MCF 10A (cell line): ENCODE results near the gene KIAA0825. TPM values are rescaled to one million over a fixed set of nuclear protein-coding genes. Genes with fewer than 3 reads are reported as not detected.

Source experiments
- BruUV-seq: library from RNA; stranded (reverse); fragments of 400-500 nt; replicated peaks from 2 replicates; lab custom pipeline; 2021; lab: Mats Ljungman, UMichigan
- CTCF ChIA-PET: fragments of 300-600 bp; sonication (Branson Sonifier 250); formaldehyde crosslinking; extraction: SDS; loops from one replicate; lab custom pipeline; 2021; ENCODE audit warnings: antibody characterized with exemption, inconsistent platforms; lab: Yijun Ruan, JAX
- POLR2A ChIA-PET: fragments of 300-600, 350-650 bp; sonication (Branson Sonifier 250); formaldehyde crosslinking; extraction: SDS; loops from one replicate; lab custom pipeline; 2020; ENCODE audit warnings: antibody characterized with exemption, inconsistent platforms; lab: Yijun Ruan, JAX
- DNase-seq: peaks from one replicate; pipeline ENCODE4 v3.0.0-alpha.2; 2018; ENCODE audit not compliant: unreplicated experiment
- H3K27ac Mint-ChIP-seq: one replicate; pipeline ENCODE4 v1.8.0; 2022; ENCODE audit warnings: mild to moderate bottlenecking, low read depth, mixed read lengths; ENCODE audit not compliant: unreplicated experiment
- H3K27me3 Mint-ChIP-seq: one replicate; pipeline ENCODE4 v1.8.0; 2022; ENCODE audit warnings: mixed read lengths; ENCODE audit not compliant: insufficient read depth, unreplicated experiment
- H3K36me3 Mint-ChIP-seq: one replicate; pipeline ENCODE4 v1.8.0; 2022; ENCODE audit warnings: mild to moderate bottlenecking, moderate library complexity, mixed read lengths; ENCODE audit not compliant: insufficient read depth, unreplicated experiment
- H3K4me1 Mint-ChIP-seq: one replicate; pipeline ENCODE4 v1.8.0; 2022; ENCODE audit warnings: mixed read lengths; ENCODE audit not compliant: insufficient read depth, unreplicated experiment
- H3K4me3 Mint-ChIP-seq: one replicate; pipeline ENCODE4 v1.8.0; 2022; ENCODE audit warnings: mild to moderate bottlenecking, moderate library complexity, mixed read lengths; ENCODE audit not compliant: unreplicated experiment
- H3K9me3 Mint-ChIP-seq: one replicate; pipeline ENCODE4 v1.8.0; 2022; ENCODE audit warnings: mixed read lengths; ENCODE audit not compliant: unreplicated experiment
- intact Hi-C: fragments of 100-400 bp; cut with micrococcal nuclease; formaldehyde crosslinking; loops from 2 replicates; pipeline ENCODE4 v1.14.1; 2022
- total RNA-seq: library from RNA; stranded (reverse); gene quantifications from 2 replicates; pipeline ENCODE4 v1.2.3, GENCODE V29; 2022
- TF ChIP-seq, protein P1 (sequence below): fragments of 200-600 bp; IDR thresholded peaks from one replicate; pipeline ENCODE4 v1.8.0; 2022; ENCODE audit warnings: antibody characterized with exemption, mild to moderate bottlenecking; ENCODE audit not compliant: unreplicated experiment

KIAA0825 gene
- total RNA-seq, 1 experiment from 2014 or later, result 2.1 TPM

DNA sequence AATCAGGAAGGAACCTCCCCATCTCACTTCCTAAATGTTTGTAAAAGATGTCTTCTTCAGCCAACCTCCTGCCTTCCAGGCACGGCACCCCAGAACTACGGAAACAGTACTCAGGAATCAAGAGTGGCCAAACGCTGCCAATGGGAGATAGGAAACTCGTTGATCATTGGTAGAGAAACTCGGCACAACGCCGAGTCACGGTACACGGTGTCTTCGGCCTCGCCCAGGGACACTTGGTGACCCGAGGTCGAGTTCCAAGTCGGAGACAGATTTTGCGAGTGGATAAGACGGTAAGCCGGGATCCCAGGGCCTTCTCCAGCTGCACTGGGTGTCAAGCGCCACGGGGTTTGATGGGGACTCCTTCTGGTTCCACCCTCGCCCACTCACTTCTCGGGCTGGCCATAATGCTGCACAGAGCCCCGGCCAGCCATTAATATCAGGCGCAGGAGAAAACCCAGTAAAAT is 343 bp downstream of the KIAA0825 start:
- Mint-ChIP-seq H3K9me3 (no peaks in the 10 kb centered on the region), H3K4me1 (peaks cover 20% of the 10 kb centered on the region), H3K4me3 (peak overlapping the region; percentile 87), H3K27ac (peak overlapping the region; percentile 74), H3K36me3 (no peaks in the 10 kb centered on the region), H3K27me3 (no peaks in the 10 kb centered on the region)
- TF ChIP-seq, protein P1, sequence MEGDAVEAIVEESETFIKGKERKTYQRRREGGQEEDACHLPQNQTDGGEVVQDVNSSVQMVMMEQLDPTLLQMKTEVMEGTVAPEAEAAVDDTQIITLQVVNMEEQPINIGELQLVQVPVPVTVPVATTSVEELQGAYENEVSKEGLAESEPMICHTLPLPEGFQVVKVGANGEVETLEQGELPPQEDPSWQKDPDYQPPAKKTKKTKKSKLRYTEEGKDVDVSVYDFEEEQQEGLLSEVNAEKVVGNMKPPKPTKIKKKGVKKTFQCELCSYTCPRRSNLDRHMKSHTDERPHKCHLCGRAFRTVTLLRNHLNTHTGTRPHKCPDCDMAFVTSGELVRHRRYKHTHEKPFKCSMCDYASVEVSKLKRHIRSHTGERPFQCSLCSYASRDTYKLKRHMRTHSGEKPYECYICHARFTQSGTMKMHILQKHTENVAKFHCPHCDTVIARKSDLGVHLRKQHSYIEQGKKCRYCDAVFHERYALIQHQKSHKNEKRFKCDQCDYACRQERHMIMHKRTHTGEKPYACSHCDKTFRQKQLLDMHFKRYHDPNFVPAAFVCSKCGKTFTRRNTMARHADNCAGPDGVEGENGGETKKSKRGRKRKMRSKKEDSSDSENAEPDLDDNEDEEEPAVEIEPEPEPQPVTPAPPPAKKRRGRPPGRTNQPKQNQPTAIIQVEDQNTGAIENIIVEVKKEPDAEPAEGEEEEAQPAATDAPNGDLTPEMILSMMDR, result no peak
- ChIA-PET POLR2A (interaction anchor here (0.6 to 2.5 kb wide), 14 partner anchors 9 to 694 kb away, joined by 3 to 11 read pairs (median 5); no protein-coding TSS in a partner anchor), CTCF (interaction anchor here (0.7 to 1.0 kb wide), 2 partner anchors 75 to 129 kb away, joined by 4 read pairs; no protein-coding TSS in a partner anchor)
- intact Hi-C loops, result loop anchor here (1.0 to 2.0 kb wide), 2 partner anchors 75 to 291 kb away; no protein-coding TSS in a partner anchor
- BruUV-seq, result no TSS peak
- peak; percentile 76 for DNase-seq

DNA sequence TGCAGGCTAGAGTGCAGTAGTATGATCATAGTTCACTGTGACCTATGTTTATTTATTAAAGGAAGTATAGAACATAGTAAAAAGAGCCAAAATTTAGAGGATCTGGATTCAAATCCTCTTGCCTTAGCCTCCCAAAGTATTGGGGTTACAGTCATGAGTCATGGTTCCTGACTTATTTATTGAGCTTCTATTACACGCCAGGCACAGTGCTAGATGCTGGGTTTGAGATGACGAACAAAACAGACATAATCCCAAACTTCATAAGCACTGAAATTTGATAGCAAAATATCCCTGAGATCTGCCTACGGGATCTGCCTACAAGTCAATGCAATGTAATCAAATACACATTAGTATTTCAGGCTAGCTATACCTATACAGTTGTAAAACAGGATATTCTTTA is 2.5 kb downstream of the KIAA0825 start:
- no TSS peak for BruUV-seq
- H3K4me3 Mint-ChIP-seq, result no peak overlapping the region
- no peaks in the 10 kb centered on the region for H3K27me3 Mint-ChIP-seq
- intact Hi-C loops, result no loop called here
- POLR2A ChIA-PET, result interaction anchor here (0.6 kb wide), 1 partner anchor 30 kb away, joined by 3 read pairs; no protein-coding TSS in a partner anchor
- H3K27ac Mint-ChIP-seq, result no peak overlapping the region
- DNase-seq, result no peak
- TF ChIP-seq, protein P1, result no peak
- no peaks in the 10 kb centered on the region for H3K9me3 Mint-ChIP-seq
- CTCF ChIA-PET, result interaction anchor here (0.6 to 1.1 kb wide), 2 partner anchors 61 to 122 kb away, joined by 3 to 6 read pairs; no protein-coding TSS in a partner anchor
- H3K4me1 Mint-ChIP-seq, result peaks cover 6% of the 10 kb centered on the region
- H3K36me3 Mint-ChIP-seq, result no peaks in the 10 kb centered on the region

DNA sequence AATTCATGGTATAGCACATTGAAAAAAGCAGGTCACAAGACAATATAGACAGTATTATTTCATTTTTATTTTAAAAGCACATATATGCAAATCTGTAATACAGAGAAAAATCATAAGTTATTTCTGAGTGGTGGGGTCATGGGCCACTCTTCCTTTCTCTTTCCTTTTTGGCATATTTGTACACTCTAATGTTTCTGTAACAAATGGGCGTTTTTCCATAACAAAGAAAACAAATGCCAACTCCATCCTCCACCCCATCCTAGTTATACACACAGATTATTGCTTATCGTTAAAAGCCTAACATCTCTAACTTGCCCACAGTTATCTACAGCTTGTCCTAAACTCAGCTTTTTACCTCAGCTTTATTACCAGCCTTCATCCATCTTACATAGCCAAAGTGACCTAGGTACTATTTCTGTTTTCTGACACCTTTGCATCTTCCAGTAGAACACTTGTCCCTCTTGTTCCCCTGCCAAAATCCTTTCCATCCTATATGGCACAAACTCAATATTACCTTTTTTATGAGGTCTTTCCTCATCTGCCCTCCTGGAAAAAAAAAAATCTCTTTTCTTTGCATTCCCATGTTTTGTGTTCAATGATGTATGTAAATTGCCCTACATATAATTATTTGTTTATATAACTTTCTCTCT is 4.1 kb downstream of the KIAA0825 start:
- no peaks in the 10 kb centered on the region for H3K9me3 Mint-ChIP-seq
- H3K4me3 Mint-ChIP-seq, result no peak overlapping the region
- no peak overlapping the region for H3K27ac Mint-ChIP-seq
- no TSS peak for BruUV-seq
- POLR2A ChIA-PET, result no interaction called here
- no peaks in the 10 kb centered on the region for H3K4me1 Mint-ChIP-seq
- CTCF ChIA-PET, result no interaction called here
- TF ChIP-seq, protein P1, result no peak
- DNase-seq, result no peak
- no peaks in the 10 kb centered on the region for H3K27me3 Mint-ChIP-seq
- intact Hi-C loops, result no loop called here
- H3K36me3 Mint-ChIP-seq, result no peaks in the 10 kb centered on the region

DNA sequence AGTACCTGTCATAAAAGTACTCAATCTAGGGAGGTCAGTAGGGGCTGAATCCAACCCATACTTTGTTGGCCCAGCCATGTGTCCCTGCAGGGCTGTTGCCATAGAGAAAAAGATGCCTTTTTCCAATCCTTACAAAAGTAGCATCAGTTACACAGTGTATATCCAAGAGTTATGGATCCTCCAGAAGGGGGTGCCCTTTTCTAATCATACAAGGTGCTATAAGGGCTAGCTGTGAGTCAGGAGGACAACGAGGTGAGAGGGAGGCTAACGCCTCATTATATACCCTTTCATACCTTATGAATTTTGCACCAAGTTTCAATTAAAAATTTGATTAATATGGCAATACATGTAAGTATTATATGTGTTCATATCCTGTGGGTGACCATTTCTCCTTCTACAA is 4.8 kb downstream of the KIAA0825 start:
- TF ChIP-seq, protein P1, result peak; percentile 14
- no peaks in the 10 kb centered on the region for H3K4me1 Mint-ChIP-seq
- BruUV-seq, result no TSS peak
- H3K9me3 Mint-ChIP-seq, result no peaks in the 10 kb centered on the region
- DNase-seq, result peak; percentile 67
- POLR2A ChIA-PET, result no interaction called here
- H3K4me3 Mint-ChIP-seq, result no peak overlapping the region
- intact Hi-C loops, result loop anchor here (2.0 kb wide), 1 partner anchor 123 kb away; no protein-coding TSS in a partner anchor
- H3K27ac Mint-ChIP-seq, result no peak overlapping the region
- no peaks in the 10 kb centered on the region for H3K36me3 Mint-ChIP-seq
- CTCF ChIA-PET, result no interaction called here
- H3K27me3 Mint-ChIP-seq, result no peaks in the 10 kb centered on the region
